Activated CD8-positive, alpha-beta memory T cell treated with anti-CD3 and anti-CD28 coated beads for 36 hours (primary cell): Measurements from ENCODE around the gene SUSD2. TPM values are rescaled to one million over a fixed set of nuclear protein-coding genes. Genes with fewer than 3 reads are reported as not detected.

Experiments
- CTCF ChIA-PET: fragments of 350-600 bp; sonication (Branson Sonifier 250); formaldehyde crosslinking; loops from one replicate; lab custom pipeline; 2021; ENCODE audit warnings: antibody characterized with exemption; lab: Charles Lee
- POLR2A ChIA-PET: fragments of 350-600 bp; sonication (Branson Sonifier 250); formaldehyde crosslinking; loops from one replicate; lab custom pipeline; 2021; ENCODE audit warnings: antibody characterized with exemption; lab: Charles Lee
- total RNA-seq, 2 experiments: library from RNA; stranded (reverse); gene quantifications; one replicate each; pipeline ENCODE4 v1.2.3, GENCODE V29; 2021

The SUSD2 gene
- total RNA-seq, 2 experiments from 2014 or later = 0.42 to 0.53 TPM

GRCh38 chr22:24146791-24147353 lies 34.4 kb upstream of the SUSD2 start:
- CTCF ChIA-PET = interaction anchor here (1.1 to 1.2 kb wide), 2 partner anchors 9 to 84 kb away, joined by 3 to 4 read pairs; no protein-coding TSS in a partner anchor
- POLR2A ChIA-PET = interaction anchor here (0.9 kb wide), 1 partner anchor 10 kb away, joined by 3 read pairs; no protein-coding TSS in a partner anchor

GRCh38 chr22:24147666-24148065 lies 33.6 kb upstream of the SUSD2 start:
- POLR2A ChIA-PET = no interaction called here
- CTCF ChIA-PET = interaction anchor here (1.0 kb wide), 1 partner anchor 9 kb away, joined by 7 read pairs; no protein-coding TSS in a partner anchor

DNA sequence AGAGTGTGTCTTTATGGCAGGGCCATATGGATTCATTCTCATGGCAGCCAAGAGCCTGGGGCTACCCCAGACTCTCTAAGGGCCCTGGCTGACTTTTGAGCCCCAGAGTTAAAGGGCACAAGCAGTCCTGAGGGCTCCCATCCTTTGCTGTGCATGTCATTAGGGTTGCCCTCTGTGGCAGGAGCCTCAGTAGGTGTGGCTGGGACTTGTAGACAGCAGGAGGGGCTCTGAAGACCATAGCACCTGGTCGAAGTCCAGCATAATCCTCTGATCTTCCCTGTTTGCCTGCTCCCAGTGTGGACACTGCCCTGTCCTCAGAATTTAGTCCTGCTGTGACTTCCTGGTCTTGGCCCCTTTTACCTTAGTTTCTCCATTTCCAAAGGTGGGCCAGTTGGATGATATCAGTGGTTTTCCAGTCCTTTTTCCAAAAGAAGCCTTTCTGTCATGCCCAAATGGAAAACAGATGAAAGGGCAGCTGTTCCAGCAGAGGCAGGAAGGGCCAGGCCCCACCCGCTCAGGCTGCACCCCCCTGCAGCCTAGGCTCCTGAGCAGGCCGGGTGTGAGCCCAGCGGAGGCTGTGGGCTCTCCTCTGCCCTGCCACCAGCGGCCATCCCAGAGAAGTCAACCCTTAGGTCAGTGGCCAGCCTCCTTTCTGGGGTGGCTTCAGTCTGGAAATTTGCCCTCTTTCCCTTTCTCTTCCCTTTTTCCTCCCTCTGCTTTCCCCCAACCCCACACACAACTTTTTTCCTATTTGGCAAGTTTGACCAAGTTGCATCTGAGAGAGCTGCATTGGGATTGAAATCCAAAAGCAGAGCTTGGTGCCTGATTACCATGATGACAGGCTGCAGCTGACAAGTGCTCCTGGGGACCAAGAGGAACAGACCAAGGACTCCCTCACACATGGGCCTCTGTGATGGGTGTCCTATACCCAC lies 32.8 kb upstream of the SUSD2 start:
- ChIA-PET CTCF (interaction anchor here (1.0 kb wide), 1 partner anchor 8 kb away, joined by 7 read pairs; no protein-coding TSS in a partner anchor), POLR2A (no interaction called here)

GRCh38 chr22:24149198-24149590 lies 32.1 kb upstream of the SUSD2 start:
- ChIA-PET CTCF (no interaction called here), POLR2A (interaction anchor here (1.4 kb wide), 1 partner anchor 9 kb away, joined by 5 read pairs; no protein-coding TSS in a partner anchor)

DNA sequence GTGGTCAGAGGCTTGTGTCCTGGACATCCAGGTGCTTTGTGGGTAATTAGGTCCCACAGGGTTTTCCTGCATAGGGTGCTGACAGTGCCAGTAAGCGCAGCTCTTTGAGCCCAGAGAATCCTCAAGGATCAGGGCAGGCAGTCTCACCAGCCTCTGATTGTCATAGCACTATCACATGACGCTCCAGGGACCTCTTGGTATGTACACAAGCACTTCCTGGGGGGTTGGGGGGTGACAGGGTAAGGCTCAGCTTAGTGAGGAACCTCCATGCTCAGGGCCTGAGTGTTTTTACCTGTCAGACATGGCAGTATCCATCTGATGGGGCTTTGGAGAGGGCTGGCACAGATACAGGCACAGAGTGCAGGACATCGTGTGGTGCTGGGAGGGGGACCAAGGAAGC lies 27.9 kb upstream of the SUSD2 start:
- POLR2A ChIA-PET = no interaction called here

DNA sequence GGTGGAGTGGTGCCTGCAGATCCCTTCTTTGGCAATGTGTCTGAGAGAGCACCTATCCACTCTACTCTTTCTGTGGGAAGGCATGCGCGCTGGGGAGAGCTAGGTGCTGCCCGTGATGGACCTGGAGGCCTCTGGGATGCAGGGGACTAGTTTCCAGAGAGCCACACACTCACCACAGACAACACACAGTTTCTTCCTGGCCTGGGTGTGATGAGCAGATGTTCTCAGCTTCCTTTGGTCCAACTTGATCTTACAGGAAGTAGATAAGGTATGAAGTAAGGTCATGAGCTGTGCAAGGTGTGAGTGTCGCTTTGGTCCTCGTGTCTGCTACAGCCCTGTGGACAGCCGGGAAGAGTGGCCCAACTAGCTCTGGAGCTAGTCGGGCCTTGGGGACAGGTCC lies 27.3 kb upstream of the SUSD2 start:
- ChIA-PET POLR2A (no interaction called here), CTCF (interaction anchor here (1.0 to 4.6 kb wide), 3 partner anchors 19 to 47 kb away, joined by 3 to 28 read pairs (median 5); no protein-coding TSS in a partner anchor)

More for the DNA sequence above, 27.9 kb upstream of the SUSD2 start:
- CTCF ChIA-PET = interaction anchor here (1.0 to 4.6 kb wide), 3 partner anchors 18 to 47 kb away, joined by 3 to 28 read pairs (median 5); no protein-coding TSS in a partner anchor

- POLR2A ChIA-PET = interaction anchor here (0.6 kb wide), 1 partner anchor 278 kb away, joined by 4 read pairs; no protein-coding TSS in a partner anchor
- CTCF ChIA-PET = interaction anchor here (0.8 to 4.6 kb wide), 5 partner anchors 20 to 77 kb away, joined by 3 to 28 read pairs (median 3); no protein-coding TSS in a partner anchor
Measured at GRCh38 chr22:24154826-24155225, 26.5 kb upstream of the SUSD2 start.

DNA sequence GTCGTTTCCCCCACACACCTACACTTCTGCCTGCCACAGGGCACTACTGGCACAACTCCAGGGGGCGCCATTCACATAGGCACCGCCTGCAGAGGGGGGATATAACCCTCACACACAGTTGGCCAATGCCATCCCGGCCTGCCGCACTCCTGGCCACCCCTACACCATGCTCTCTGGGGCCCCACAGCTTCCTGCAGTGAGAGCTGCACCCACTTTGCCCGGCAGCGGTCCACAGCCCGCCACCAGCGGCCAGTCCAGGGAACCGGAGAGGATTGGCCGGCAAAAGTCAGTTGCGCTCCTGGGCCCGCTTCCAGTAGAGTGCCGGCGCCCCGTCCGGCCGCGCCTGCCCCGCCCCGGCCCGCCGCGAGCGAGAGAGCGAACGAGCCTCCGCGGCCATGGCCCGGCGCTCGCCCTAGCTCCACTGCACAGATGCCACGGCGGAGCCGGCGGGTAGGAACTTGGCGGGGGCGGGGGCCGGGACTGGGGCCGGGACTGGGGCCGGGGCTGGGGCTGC lies 25.6 kb upstream of the SUSD2 start:
- ChIA-PET POLR2A (interaction anchor here (0.9 to 1.1 kb wide), 2 partner anchors 72 to 242 kb away, joined by 3 to 5 read pairs; no protein-coding TSS in a partner anchor), CTCF (interaction anchor here (0.9 to 4.6 kb wide), 10 partner anchors 8 to 87 kb away, joined by 3 to 28 read pairs (median 4); no protein-coding TSS in a partner anchor)

GRCh38 chr22:24156141-24156912 lies 25.0 kb upstream of the SUSD2 start:
- POLR2A ChIA-PET = interaction anchor here (0.6 to 1.2 kb wide), 6 partner anchors 10 to 267 kb away, joined by 3 to 5 read pairs (median 3); no protein-coding TSS in a partner anchor
- CTCF ChIA-PET = interaction anchor here (0.9 to 4.6 kb wide), 14 partner anchors 8 to 200 kb away, joined by 3 to 28 read pairs (median 4); partner anchors contain the start of gene CABIN1

DNA sequence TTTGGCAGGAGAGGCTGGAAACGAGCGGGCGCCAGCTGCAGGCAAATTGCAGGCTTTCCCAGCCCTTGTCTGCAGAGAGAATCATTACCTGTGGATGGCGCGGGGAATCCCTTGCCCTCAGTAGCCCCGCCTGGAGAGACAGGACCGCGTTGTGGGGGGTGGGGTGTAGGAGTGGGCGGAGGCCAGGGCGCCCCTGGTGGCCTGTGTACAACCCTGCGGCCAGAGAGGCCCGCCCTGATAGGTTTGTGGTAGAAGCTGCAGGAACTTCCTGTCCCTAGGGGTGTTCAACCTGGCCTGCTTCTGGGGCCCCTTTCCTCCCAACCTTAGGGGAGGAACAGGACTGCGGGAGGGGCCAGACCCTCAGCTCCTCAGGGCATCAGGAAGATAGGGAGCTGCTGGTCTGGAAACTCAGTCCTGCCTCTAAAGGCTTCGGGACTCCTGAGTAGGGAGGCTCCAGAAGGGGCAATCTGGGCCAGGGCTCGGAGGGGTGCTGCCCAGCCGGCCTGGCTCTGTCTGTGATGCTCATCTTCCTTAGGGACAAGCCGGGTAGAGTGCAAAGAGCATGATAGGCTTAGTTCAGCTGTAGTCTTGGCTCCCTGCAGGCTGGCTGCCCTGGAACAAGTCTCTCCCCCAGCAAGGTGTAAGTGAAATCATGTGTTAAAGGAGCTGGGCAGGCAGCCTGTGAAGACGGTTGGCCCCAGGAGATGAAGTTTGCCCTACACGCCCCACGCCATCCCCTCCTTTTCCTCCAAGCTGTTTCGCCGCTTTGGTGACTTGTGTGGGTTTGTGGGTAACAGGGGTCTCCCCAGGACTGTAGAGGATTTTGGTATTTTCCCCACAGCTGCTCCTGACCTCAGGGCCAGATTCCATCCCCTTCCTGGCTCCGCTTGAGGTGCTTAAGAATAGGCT lies 24.1 kb upstream of the SUSD2 start:
- ChIA-PET CTCF (interaction anchor here (0.5 to 4.6 kb wide), 17 partner anchors 8 to 419 kb away, joined by 3 to 28 read pairs (median 4); partner anchors contain the start of gene CABIN1), POLR2A (interaction anchor here (0.6 to 1.2 kb wide), 7 partner anchors 7 to 266 kb away, joined by 3 to 5 read pairs (median 3); no protein-coding TSS in a partner anchor)

DNA sequence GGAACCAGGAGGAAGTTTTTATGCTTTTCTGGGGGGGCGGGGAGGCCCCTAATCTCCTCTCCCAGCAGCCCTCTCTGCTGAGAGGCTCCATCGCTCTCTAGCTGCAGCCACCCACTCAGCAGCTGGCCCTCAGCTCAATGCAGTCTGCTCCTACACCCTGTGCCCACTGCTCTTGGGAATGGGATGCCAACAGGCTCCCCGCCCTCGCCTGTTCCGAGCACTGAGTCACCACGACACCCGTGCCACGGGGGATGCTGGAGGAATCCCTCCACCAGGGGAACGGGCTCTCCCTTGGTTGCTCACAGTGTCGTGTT lies 23.5 kb upstream of the SUSD2 start:
- POLR2A ChIA-PET = interaction anchor here (1.0 kb wide), 1 partner anchor 8 kb away, joined by 5 read pairs; no protein-coding TSS in a partner anchor

DNA sequence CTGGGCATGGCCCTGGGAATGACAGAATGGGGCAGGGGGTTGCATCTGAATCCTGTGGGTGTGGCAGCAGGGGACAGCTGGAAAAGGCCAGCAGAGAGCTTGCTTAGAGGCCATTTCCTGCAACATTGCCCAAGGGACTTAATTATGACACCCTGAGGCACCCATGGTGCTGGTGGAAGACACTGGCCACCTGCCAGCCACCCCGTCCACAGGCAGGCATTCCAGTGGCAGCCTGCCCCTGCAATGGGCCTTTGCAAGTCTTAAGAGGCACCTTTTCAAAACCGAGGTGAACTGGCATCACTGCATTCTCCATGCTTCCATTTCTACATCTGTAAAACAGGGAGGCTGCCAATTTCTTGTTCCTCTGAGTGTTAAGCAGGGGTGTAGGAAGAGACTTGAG lies 21.6 kb upstream of the SUSD2 start:
- ChIA-PET POLR2A (interaction anchor here (0.6 kb wide), 1 partner anchor 87 kb away, joined by 6 read pairs; no protein-coding TSS in a partner anchor), CTCF (interaction anchor here (2.9 kb wide), 1 partner anchor 15 kb away, joined by 11 read pairs; no protein-coding TSS in a partner anchor)

More for the DNA sequence above, 23.5 kb upstream of the SUSD2 start:
- CTCF ChIA-PET = interaction anchor here (0.8 to 4.6 kb wide), 11 partner anchors 11 to 202 kb away, joined by 3 to 28 read pairs (median 4); partner anchors contain the start of gene CABIN1

- ChIA-PET POLR2A (no interaction called here), CTCF (interaction anchor here (2.9 kb wide), 1 partner anchor 14 kb away, joined by 11 read pairs; no protein-coding TSS in a partner anchor)
Measured at GRCh38 chr22:24160546-24160945, 20.7 kb upstream of the SUSD2 start.

GRCh38 chr22:24161485-24161884 lies 19.8 kb upstream of the SUSD2 start:
- ChIA-PET CTCF (interaction anchor here (2.9 kb wide), 1 partner anchor 13 kb away, joined by 11 read pairs; no protein-coding TSS in a partner anchor), POLR2A (no interaction called here)

GRCh38 chr22:24161909-24162308 lies 19.4 kb upstream of the SUSD2 start:
- CTCF ChIA-PET = interaction anchor here (2.9 kb wide), 1 partner anchor 13 kb away, joined by 11 read pairs; no protein-coding TSS in a partner anchor
- POLR2A ChIA-PET = no interaction called here

DNA sequence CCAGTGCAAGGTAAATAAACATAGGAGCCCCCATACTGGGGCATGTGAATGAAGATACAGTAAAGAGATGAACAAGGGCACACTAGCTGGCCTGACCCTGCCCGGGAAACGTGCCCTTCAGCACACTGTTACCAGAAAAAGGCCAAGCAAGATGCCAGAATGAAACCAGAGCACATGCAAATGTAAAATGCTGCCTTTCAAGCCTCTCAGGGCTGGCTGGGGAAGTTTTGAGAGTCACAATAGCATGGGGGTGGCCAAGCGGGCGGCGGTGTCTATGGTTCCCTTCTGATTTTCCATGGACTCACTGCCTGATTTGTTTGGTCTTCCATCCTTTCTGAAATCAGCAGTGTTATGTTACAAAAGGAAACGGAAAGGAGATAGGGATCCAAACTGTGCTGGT lies 18.9 kb upstream of the SUSD2 start:
- CTCF ChIA-PET = no interaction called here
- POLR2A ChIA-PET = no interaction called here

GRCh38 chr22:24164243-24164642 lies 17.0 kb upstream of the SUSD2 start:
- CTCF ChIA-PET = no interaction called here
- POLR2A ChIA-PET = no interaction called here
